ENCODE results near the gene BHLHE40. TPM values are rescaled to one million over a fixed set of nuclear protein-coding genes. Genes with fewer than 3 reads are reported as not detected.

BHLHE40 gene
- total and polyA plus RNA-seq, 10 of the 15 experiments (the other 5 are each of a cell fraction or from before 2014, with no cell fraction given) = 25.2 to 106 (median 51.4) TPM

DNA sequence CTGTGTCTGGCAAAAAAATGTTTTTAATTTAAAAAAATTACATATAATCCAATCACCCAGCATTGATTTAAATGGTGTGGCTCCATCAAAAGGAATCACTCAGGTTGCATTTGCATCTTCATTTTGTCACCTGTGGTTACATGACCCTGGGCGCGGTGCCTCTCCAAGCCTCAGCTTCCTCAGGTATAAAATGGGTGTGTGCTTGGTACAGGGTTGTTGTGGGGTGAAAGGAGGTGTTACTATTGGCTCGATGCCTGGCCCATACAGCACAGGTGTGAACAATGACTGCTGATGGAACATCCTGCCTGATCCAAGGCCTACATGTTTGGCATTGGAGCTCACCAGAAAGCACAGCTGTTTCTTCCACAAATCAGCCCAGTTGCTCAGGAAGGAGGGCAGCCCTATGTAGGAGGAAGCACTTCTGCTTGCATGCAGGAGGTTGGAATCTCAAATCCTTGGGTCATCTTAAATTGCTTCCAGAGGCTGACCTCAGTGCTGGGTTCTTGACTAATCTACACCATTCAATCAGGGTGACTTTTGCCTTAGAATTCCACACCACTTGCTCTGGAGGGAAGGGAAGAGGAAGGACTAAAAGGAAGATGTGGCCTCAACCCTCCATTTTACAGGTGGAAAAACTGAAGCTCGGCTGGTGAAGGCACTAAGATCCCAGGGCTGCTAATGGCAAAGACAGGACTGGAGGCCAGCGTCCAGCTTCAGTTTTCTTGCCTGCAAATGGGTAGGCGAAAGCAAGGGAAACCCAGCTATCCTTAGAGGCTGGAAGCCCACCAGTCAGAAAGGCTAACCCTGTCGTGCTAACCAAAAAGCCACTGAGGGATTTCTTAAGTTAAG, 31.7 kb downstream of the BHLHE40 start (continued):
- TF ChIP-seq, protein P1, sequence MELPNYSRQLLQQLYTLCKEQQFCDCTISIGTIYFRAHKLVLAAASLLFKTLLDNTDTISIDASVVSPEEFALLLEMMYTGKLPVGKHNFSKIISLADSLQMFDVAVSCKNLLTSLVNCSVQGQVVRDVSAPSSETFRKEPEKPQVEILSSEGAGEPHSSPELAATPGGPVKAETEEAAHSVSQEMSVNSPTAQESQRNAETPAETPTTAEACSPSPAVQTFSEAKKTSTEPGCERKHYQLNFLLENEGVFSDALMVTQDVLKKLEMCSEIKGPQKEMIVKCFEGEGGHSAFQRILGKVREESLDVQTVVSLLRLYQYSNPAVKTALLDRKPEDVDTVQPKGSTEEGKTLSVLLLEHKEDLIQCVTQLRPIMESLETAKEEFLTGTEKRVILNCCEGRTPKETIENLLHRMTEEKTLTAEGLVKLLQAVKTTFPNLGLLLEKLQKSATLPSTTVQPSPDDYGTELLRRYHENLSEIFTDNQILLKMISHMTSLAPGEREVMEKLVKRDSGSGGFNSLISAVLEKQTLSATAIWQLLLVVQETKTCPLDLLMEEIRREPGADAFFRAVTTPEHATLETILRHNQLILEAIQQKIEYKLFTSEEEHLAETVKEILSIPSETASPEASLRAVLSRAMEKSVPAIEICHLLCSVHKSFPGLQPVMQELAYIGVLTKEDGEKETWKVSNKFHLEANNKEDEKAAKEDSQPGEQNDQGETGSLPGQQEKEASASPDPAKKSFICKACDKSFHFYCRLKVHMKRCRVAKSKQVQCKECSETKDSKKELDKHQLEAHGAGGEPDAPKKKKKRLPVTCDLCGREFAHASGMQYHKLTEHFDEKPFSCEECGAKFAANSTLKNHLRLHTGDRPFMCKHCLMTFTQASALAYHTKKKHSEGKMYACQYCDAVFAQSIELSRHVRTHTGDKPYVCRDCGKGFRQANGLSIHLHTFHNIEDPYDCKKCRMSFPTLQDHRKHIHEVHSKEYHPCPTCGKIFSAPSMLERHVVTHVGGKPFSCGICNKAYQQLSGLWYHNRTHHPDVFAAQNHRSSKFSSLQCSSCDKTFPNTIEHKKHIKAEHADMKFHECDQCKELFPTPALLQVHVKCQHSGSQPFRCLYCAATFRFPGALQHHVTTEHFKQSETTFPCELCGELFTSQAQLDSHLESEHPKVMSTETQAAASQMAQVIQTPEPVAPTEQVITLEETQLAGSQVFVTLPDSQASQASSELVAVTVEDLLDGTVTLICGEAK (IDR thresholded peaks at IDR 0.05; ENCODE audit: borderline replicate concordance) = peak; percentile 33; the same call in 1 of the 2 replicates
- TF ChIP-seq, protein P2, sequence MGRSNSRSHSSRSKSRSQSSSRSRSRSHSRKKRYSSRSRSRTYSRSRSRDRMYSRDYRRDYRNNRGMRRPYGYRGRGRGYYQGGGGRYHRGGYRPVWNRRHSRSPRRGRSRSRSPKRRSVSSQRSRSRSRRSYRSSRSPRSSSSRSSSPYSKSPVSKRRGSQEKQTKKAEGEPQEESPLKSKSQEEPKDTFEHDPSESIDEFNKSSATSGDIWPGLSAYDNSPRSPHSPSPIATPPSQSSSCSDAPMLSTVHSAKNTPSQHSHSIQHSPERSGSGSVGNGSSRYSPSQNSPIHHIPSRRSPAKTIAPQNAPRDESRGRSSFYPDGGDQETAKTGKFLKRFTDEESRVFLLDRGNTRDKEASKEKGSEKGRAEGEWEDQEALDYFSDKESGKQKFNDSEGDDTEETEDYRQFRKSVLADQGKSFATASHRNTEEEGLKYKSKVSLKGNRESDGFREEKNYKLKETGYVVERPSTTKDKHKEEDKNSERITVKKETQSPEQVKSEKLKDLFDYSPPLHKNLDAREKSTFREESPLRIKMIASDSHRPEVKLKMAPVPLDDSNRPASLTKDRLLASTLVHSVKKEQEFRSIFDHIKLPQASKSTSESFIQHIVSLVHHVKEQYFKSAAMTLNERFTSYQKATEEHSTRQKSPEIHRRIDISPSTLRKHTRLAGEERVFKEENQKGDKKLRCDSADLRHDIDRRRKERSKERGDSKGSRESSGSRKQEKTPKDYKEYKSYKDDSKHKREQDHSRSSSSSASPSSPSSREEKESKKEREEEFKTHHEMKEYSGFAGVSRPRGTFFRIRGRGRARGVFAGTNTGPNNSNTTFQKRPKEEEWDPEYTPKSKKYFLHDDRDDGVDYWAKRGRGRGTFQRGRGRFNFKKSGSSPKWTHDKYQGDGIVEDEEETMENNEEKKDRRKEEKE (IDR thresholded peaks at IDR 0.05) = no peak
- TF ChIP-seq, protein P3, sequence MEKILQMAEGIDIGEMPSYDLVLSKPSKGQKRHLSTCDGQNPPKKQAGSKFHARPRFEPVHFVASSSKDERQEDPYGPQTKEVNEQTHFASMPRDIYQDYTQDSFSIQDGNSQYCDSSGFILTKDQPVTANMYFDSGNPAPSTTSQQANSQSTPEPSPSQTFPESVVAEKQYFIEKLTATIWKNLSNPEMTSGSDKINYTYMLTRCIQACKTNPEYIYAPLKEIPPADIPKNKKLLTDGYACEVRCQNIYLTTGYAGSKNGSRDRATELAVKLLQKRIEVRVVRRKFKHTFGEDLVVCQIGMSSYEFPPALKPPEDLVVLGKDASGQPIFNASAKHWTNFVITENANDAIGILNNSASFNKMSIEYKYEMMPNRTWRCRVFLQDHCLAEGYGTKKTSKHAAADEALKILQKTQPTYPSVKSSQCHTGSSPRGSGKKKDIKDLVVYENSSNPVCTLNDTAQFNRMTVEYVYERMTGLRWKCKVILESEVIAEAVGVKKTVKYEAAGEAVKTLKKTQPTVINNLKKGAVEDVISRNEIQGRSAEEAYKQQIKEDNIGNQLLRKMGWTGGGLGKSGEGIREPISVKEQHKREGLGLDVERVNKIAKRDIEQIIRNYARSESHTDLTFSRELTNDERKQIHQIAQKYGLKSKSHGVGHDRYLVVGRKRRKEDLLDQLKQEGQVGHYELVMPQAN (conservative IDR thresholded peaks at IDR 0.05) = no peak

Measured in GM12878 (cell line).